ENCODE results near the gene MSH5. TPM values are rescaled to one million over a fixed set of nuclear protein-coding genes. Genes with fewer than 3 reads are reported as not detected.

Gene MSH5
- total and polyA plus RNA-seq, 7 donors: 1.4 to 3.0 (median 1.8) TPM

- Histone ChIP-seq H3K27me3 (ENCODE audit: insufficient read depth in 3 of 3, low read length in 2 of 3) (no peaks in the 10 kb centered on the region), H3K27ac (no peak overlapping the region), H3K4me1 (no peaks in the 10 kb centered on the region), H3K4me3 (no peak overlapping the region), H3K9me3 (no peaks in the 10 kb centered on the region), H3K36me3 (ENCODE audit: insufficient read depth in 1 of 2, low read depth in 1 of 2) (no peaks in the 10 kb centered on the region)
- ATAC-seq: peak in 1 of 4 donors; percentile 32
- no peak for DNase-seq
- WGBS, 3 donors: 68 to 74% (median 73%) methylated on average over 8 of the region's 8 CpGs
- TF ChIP-seq CTCF (IDR thresholded peaks at IDR 0.05): no peak
- intact Hi-C loops (cut with DNase I): no loop called here
Observed at GRCh38 chr6:31711233-31711632, 28.6 kb upstream of the MSH5 start.

GRCh38 chr6:31712296-31712695 lies 27.5 kb upstream of the MSH5 start:
- no peak overlapping the region for H3K4me3 ChIP-seq
- H3K36me3 ChIP-seq (ENCODE audit: insufficient read depth in 1 of 2, low read depth in 1 of 2): no peaks in the 10 kb centered on the region
- DNase-seq (no peak), ATAC-seq (no peak)
- H3K27me3 ChIP-seq (ENCODE audit: insufficient read depth in 3 of 3, low read length in 2 of 3): no peaks in the 10 kb centered on the region
- no peaks in the 10 kb centered on the region for H3K9me3 ChIP-seq
- no peak for TF ChIP-seq CTCF (IDR thresholded peaks at IDR 0.05)
- no peaks in the 10 kb centered on the region for H3K4me1 ChIP-seq
- WGBS, 3 donors: 85 to 90% (median 86%) methylated on average over 8 of the region's 8 CpGs
- intact Hi-C loops (cut with DNase I): no loop called here
- H3K27ac ChIP-seq: no peak overlapping the region

GRCh38 chr6:31713465-31713864 lies 26.3 kb upstream of the MSH5 start:
- no peak for ATAC-seq
- no peak for TF ChIP-seq CTCF (IDR thresholded peaks at IDR 0.05)
- 76 to 87% (median 81%) methylated on average over 4 of the region's 4 CpGs for WGBS, 3 donors
- intact Hi-C loops (cut with DNase I): no loop called here
- no peaks in the 10 kb centered on the region for H3K36me3 ChIP-seq (ENCODE audit: insufficient read depth in 1 of 2, low read depth in 1 of 2)
- no peak overlapping the region for H3K4me3 ChIP-seq
- no peaks in the 10 kb centered on the region for H3K9me3 ChIP-seq
- H3K4me1 ChIP-seq: no peaks in the 10 kb centered on the region
- no peak overlapping the region for H3K27ac ChIP-seq
- H3K27me3 ChIP-seq (ENCODE audit: insufficient read depth in 3 of 3, low read length in 2 of 3): no peaks in the 10 kb centered on the region
- no peak for DNase-seq

- H3K9me3 ChIP-seq: no peaks in the 10 kb centered on the region
- no peaks in the 10 kb centered on the region for H3K27me3 ChIP-seq (ENCODE audit: insufficient read depth in 3 of 3, low read length in 2 of 3)
- 64 to 73% (median 65%) methylated on average over 5 of the region's 5 CpGs for WGBS, 3 donors
- no peaks in the 10 kb centered on the region for H3K36me3 ChIP-seq (ENCODE audit: insufficient read depth in 1 of 2, low read depth in 1 of 2)
- intact Hi-C loops (cut with DNase I): no loop called here
- H3K4me3 ChIP-seq: no peak overlapping the region
- no peak for DNase-seq
- no peak overlapping the region for H3K27ac ChIP-seq
- ATAC-seq: no peak
- no peak for TF ChIP-seq CTCF (IDR thresholded peaks at IDR 0.05)
- no peaks in the 10 kb centered on the region for H3K4me1 ChIP-seq
Observed at GRCh38 chr6:31713991-31714684, 25.7 kb upstream of the MSH5 start.

All from psoas muscle (tissue), 8 donors.